K562 (cell line): ENCODE measurements around the gene SLC39A7. TPM values are rescaled to one million over a fixed set of nuclear protein-coding genes. Genes with fewer than 3 reads are reported as not detected.

Experiments used
- ATAC-seq: fragments of 200-7000 bp; cut with Tn5 transposase; 3 replicates; pipeline ENCODE4 v1.9.1; 2020; ENCODE audit warnings: moderate library complexity
- BruUV-seq: library from RNA; stranded (reverse); fragments of 400-500 nt; replicated peaks from 2 replicates; lab custom pipeline; 2021; lab: Mats Ljungman, UMichigan
- CTCF ChIA-PET: fragments of 300-600 bp; formaldehyde crosslinking; extraction: SDS; loops from one replicate; lab custom pipeline; 2021; ENCODE audit warnings: low intra/inter-chr PET ratio; lab: Yijun Ruan, JAX
- POLR2A ChIA-PET: fragments of 300-600, 350-650 bp; sonication (Branson Sonifier 250); formaldehyde crosslinking; extraction: SDS; loops from one replicate; lab custom pipeline; 2021; ENCODE audit warnings: antibody characterized with exemption, inconsistent platforms; lab: Yijun Ruan, JAX
- DNase-seq, 4 experiments: peaks; one replicate each; pipeline versions ENCODE4 v3.0.0 to v3.0.0-alpha.2; 2011 to 2018; ENCODE audit warnings: low spot score in 3 of 4, mixed read lengths in 3 of 4; ENCODE audit errors: extremely low read depth in 1 of 4
- FAIRE-seq: peaks from 2 replicates; lab custom pipeline; 2011; peaks lifted over from hg19 to GRCh38; lab: Jason Lieb, UNC
- H2AFZ ChIP-seq: 2 replicates; pipeline ENCODE4 v1.6.0; 2011; ENCODE audit warnings: low read depth, low read length, control low read depth, inconsistent platforms
- H3K27ac ChIP-seq: fragments of 200-600 bp; 3 replicates; pipeline ENCODE4 v1.8.0; 2011; ENCODE audit warnings: low read depth, mild to moderate bottlenecking, control low read depth, inconsistent platforms, low read length, moderate library complexity, mixed read lengths; ENCODE audit errors: extremely low read depth
- H3K27me3 ChIP-seq, 2 experiments: fragments of 300-600 bp in 1 of 2; 2 replicates in 1 of 2; 3 replicates in 1 of 2; pipeline versions ENCODE4 v1.6.0 to v1.8.0; 2011; ENCODE audit warnings: inconsistent platforms in 2 of 2, low read length in 2 of 2, mild to moderate bottlenecking in 1 of 2, mixed read lengths in 1 of 2, moderate library complexity in 1 of 2; ENCODE audit not compliant: control insufficient read depth in 2 of 2, insufficient read depth in 2 of 2
- H3K36me3 ChIP-seq: fragments of 300-600 bp; 3 replicates; pipeline ENCODE4 v1.8.0; 2011; ENCODE audit warnings: mild to moderate bottlenecking, low read length, inconsistent platforms; ENCODE audit not compliant: control insufficient read depth, insufficient read depth
- H3K4me1 ChIP-seq, 2 experiments: fragments of 200-600 bp in 1 of 2; replicated peaks in 1 of 2; 2 replicates in 1 of 2; 3 replicates in 1 of 2; pipeline versions ENCODE4 v1.5.1 to v1.8.0; 2011; ENCODE audit warnings: inconsistent platforms in 2 of 2, low read length in 2 of 2, mild to moderate bottlenecking in 1 of 2, mixed read lengths in 1 of 2, moderate library complexity in 1 of 2; ENCODE audit not compliant: control insufficient read depth in 2 of 2, insufficient read depth in 2 of 2
- H3K4me2 ChIP-seq: 2 replicates; pipeline ENCODE4 v1.6.1; 2011; ENCODE audit warnings: low read length, control low read depth, inconsistent platforms, mixed read lengths; ENCODE audit not compliant: insufficient read depth
- H3K4me3 ChIP-seq: fragments of 200-600 bp; sonication (generic), shearing (Covaris generic); 2 replicates; pipeline ENCODE4 v1.5.1; 2016; ENCODE audit warnings: control low read depth, inconsistent platforms
- H3K79me2 ChIP-seq: fragments of 200-600 bp; 3 replicates; pipeline ENCODE4 v1.8.0; 2011; ENCODE audit warnings: low read length, inconsistent platforms; ENCODE audit not compliant: control insufficient read depth, insufficient read depth
- H3K9ac ChIP-seq, 2 experiments: 2 replicates each; pipeline versions ENCODE4 v1.6.0 to v1.6.1; 2011; ENCODE audit warnings: low read depth in 2 of 2, low read length in 2 of 2, control low read depth in 1 of 2, inconsistent platforms in 1 of 2, mild to moderate bottlenecking in 1 of 2, mixed read lengths in 1 of 2; ENCODE audit not compliant: insufficient read depth in 1 of 2
- H3K9me1 ChIP-seq: one replicate; pipeline ENCODE4 v1.6.0; 2011; ENCODE audit warnings: inconsistent platforms, mild to moderate bottlenecking, low read length, moderate library complexity; ENCODE audit not compliant: control insufficient read depth, insufficient read depth
- H3K9me3 ChIP-seq: replicated peaks from 2 replicates; pipeline ENCODE4 v1.5.1; 2011; ENCODE audit warnings: low read depth, low read length, inconsistent platforms; ENCODE audit not compliant: control insufficient read depth, insufficient read depth
- H4K20me1 ChIP-seq: replicated peaks from 2 replicates; pipeline ENCODE4 v1.6.1; 2011; ENCODE audit warnings: low read length, inconsistent platforms, mixed read lengths; ENCODE audit not compliant: control insufficient read depth, insufficient read depth
- CCNT2 ChIP-seq: IDR thresholded peaks from 2 replicates; pipeline ENCODE4 v1.6.1; 2011; ENCODE audit warnings: borderline replicate concordance, low read depth, mild to moderate bottlenecking, moderate library complexity, mixed read lengths, low read length; ENCODE audit not compliant: insufficient read length; ENCODE audit errors: extremely low read depth
- OTX1 ChIP-seq: fragments of 450-650 bp; formaldehyde crosslinking; IDR thresholded peaks from 2 replicates; pipeline ENCODE4 v1.4.0; 2022; ENCODE audit warnings: mild to moderate bottlenecking
- RBBP5 ChIP-seq: fragments of 200-600 bp; sonication (generic); IDR thresholded peaks from 2 replicates; pipeline ENCODE4 v1.6.1; 2012; ENCODE audit warnings: borderline replicate concordance, mild to moderate bottlenecking, low read length, control low read depth, inconsistent platforms; ENCODE audit not compliant: insufficient read depth, poor library complexity, severe bottlenecking
- RFX7 ChIP-seq: fragments of 250-450 bp; sonication (Bioruptor Pico); IDR thresholded peaks from 2 replicates; pipeline ENCODE4 v1.5.1; 2021; ENCODE audit warnings: mild to moderate bottlenecking
- SRSF1 ChIP-seq: fragments of 200-400 bp; formaldehyde crosslinking; IDR thresholded peaks from 2 replicates; pipeline ENCODE4 v1.6.1; 2017; ENCODE audit warnings: mild to moderate bottlenecking, low read depth, low read length, moderate library complexity
- ZNF263 ChIP-seq: sonication (generic); formaldehyde crosslinking; IDR thresholded peaks from 2 replicates; pipeline ENCODE4 v1.8.0; 2022; ENCODE audit warnings: mild to moderate bottlenecking, missing genetic modification reagents, borderline replicate concordance
- WGBS: fragments of 100-300 bp; shearing (Covaris generic); methylation state at CpG from one replicate; pipeline ENCODE4 v1.1.6; 2016; ENCODE audit warnings: low coverage, mixed read lengths; ENCODE audit not compliant: insufficient coverage; ENCODE audit errors: missing lambda C conversion rate; 5-methylcytosine and 5-hydroxymethylcytosine counted together
- in situ Hi-C: fragments of 300-500 bp; cut with MboI; formaldehyde crosslinking; loops from 4 replicates; pipeline ENCODE4 v1.15.0; 2018; ENCODE audit warnings: inconsistent platforms, mixed read lengths
- intact Hi-C: fragments of 100-400 bp; cut with micrococcal nuclease; formaldehyde crosslinking; loops from 2 replicates; pipeline ENCODE4 v1.14.2; 2022
- polyA plus RNA-seq, 8 experiments: library from polyadenylated mRNA; depleted of rRNA in 4 of 8; stranded (reverse) in 5 of 8; unstranded in 3 of 8; fragments of >200 nt; fragmentation: Nextera tagmentation in 2 of 8; fragmentation: Illumina TruSeq in 1 of 8; extraction: Ambion mirVana in 2 of 8; extraction: Trizol in 1 of 8; gene quantifications; 2 replicates each; pipeline versions ENCODE4 v1.2.1 to v1.2.3, GENCODE V29; 2011 to 2014; ENCODE audit warnings: inconsistent platforms in 1 of 8, missing spikeins in 1 of 8
- total RNA-seq, 7 experiments: library from RNA; depleted of rRNA in 6 of 7; stranded (reverse); fragments of >200 nt in 6 of 7; fragmentation: Illumina TruSeq in 2 of 7; extraction: Trizol in 2 of 7; gene quantifications; 2 replicates each; pipeline versions ENCODE4 v1.2.1 to v1.2.3, GENCODE V29; 2011 to 2021; ENCODE audit warnings: low replicate concordance in 1 of 7

Gene SLC39A7
- total and polyA plus RNA-seq, 9 of the 15 experiments (the other 6 are each of a cell fraction or from before 2014, with no cell fraction given), result 21.7 to 169 (median 121) TPM

DNA sequence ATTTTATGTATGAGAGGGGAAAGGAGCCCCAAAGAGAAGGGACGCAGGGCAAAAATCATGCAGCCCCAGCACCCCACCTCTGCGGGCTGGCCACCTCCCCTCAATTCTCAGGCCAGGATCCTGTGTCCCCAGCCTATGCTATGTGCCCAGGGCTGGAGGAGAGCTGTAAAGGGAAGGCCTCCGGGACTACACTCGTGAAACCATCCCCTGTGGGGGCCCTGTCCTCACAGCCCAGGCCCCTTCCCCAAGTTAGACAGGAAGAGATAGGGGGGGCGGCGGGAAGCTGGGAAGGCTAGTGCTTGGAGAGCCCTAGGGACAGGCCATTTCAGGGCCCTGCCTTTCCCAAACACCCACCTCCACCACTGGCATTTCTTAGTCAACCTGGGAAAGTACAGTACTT, 7.0 kb upstream of the SLC39A7 start:
- BruUV-seq, result no TSS peak
- Histone ChIP-seq H3K4me3 (no peak overlapping the region), H3K27ac (no peak overlapping the region), H3K36me3 (peaks cover 35% of the 10 kb centered on the region; the same call in 2 of the 3 replicates), H3K9ac (no peak overlapping the region), H3K27me3 (peaks cover 14 to 20% of the 10 kb centered on the region in 2 experiments; a peak in 4 of 5 replicates), H4K20me1 (peaks cover 6% of the 10 kb centered on the region; the same call in 1 of the 2 replicates), H3K4me1 (peaks cover 14 to 29% of the 10 kb centered on the region in 2 experiments; a peak in 4 of 5 replicates), H3K4me2 (no peak overlapping the region), H3K9me1 (peaks cover 7% of the 10 kb centered on the region), H2AFZ (no peak overlapping the region), H3K79me2 (peaks cover 9% of the 10 kb centered on the region; the same call in 2 of the 3 replicates), H3K9me3 (no peaks in the 10 kb centered on the region)
- WGBS, result 82% methylated on average over 6 of the region's 6 CpGs
- CTCF ChIA-PET, result no interaction called here
- in situ Hi-C loops (no loop called here), intact Hi-C loops (no loop called here)
- ATAC-seq (no peak), DNase-seq (no peak), FAIRE-seq (no peak)
- POLR2A ChIA-PET, result interaction anchor here (1.6 kb wide), 1 partner anchor 10 kb away, joined by 4 read pairs; no protein-coding TSS in a partner anchor
- TF ChIP-seq RFX7 (CRISPR knock-in tag), result no peak
- no peak for TF ChIP-seq OTX1
- TF ChIP-seq SRSF1, result no peak
- TF ChIP-seq ZNF263, result no peak
- no peak for TF ChIP-seq RBBP5
- no peak for TF ChIP-seq CCNT2
